ENCODE data around the gene DOCK10. TPM values are rescaled to one million over a fixed set of nuclear protein-coding genes. Genes with fewer than 3 reads are reported as not detected.

The DOCK10 gene
- total RNA-seq, 2 donors from 2014 or later = 2.0 to 3.4 TPM

- no peak for DNase-seq
- H3K27me3 ChIP-seq = no peaks in the 10 kb centered on the region
- H3K27ac ChIP-seq = no peak overlapping the region
- no peak overlapping the region for H3K4me3 ChIP-seq
- 62 to 66% methylated on average over 4 of the region's 4 CpGs for WGBS, 2 donors
- intact Hi-C loops (cut with DNase I) = no loop called here
- H3K36me3 ChIP-seq (replicated peaks in 1 of 2; ENCODE audit: insufficient read depth in 1 of 2, low read depth in 2 of 2) = no peaks in the 10 kb centered on the region
- TF ChIP-seq CTCF (IDR thresholded peaks at IDR 0.05) (no peak), POLR2A (IDR thresholded peaks at IDR 0.05) (no peak)
- H3K4me1 ChIP-seq = no peaks in the 10 kb centered on the region
- ATAC-seq = no peak
- H3K9me3 ChIP-seq = no peaks in the 10 kb centered on the region
Measured at GRCh38 chr2:224816816-224817215, 225.5 kb downstream of the DOCK10 start.

DNA sequence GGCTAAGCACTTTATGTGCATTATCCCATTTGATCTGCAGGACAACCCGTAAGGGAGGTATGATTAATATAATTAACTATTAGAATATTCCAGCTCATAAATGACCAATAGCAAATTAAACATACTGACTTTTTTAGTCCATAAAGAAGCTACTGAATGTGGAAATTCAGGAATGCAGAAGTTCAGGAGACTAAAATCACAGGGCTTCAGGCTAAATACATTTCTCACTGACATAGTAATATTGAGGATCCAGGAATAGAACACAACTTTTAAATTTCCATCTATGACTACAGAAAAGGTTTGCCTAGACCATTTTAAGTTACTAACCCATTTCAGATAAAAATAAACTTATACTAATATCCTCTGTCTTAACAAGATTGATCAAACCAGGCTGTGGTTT, 228.7 kb downstream of the DOCK10 start:
- no peak for DNase-seq
- no peak overlapping the region for H3K27ac ChIP-seq
- H3K9me3 ChIP-seq = no peaks in the 10 kb centered on the region
- H3K4me1 ChIP-seq = no peaks in the 10 kb centered on the region
- intact Hi-C loops (cut with DNase I) = no loop called here
- 69 to 70% methylated on average over 1 of the region's 1 CpG for WGBS, 2 donors
- H3K36me3 ChIP-seq (replicated peaks in 1 of 2; ENCODE audit: insufficient read depth in 1 of 2, low read depth in 2 of 2) = no peaks in the 10 kb centered on the region
- TF ChIP-seq POLR2A (IDR thresholded peaks at IDR 0.05) (no peak), CTCF (IDR thresholded peaks at IDR 0.05) (no peak)
- H3K4me3 ChIP-seq = no peak overlapping the region
- no peak for ATAC-seq
- no peaks in the 10 kb centered on the region for H3K27me3 ChIP-seq

DNA sequence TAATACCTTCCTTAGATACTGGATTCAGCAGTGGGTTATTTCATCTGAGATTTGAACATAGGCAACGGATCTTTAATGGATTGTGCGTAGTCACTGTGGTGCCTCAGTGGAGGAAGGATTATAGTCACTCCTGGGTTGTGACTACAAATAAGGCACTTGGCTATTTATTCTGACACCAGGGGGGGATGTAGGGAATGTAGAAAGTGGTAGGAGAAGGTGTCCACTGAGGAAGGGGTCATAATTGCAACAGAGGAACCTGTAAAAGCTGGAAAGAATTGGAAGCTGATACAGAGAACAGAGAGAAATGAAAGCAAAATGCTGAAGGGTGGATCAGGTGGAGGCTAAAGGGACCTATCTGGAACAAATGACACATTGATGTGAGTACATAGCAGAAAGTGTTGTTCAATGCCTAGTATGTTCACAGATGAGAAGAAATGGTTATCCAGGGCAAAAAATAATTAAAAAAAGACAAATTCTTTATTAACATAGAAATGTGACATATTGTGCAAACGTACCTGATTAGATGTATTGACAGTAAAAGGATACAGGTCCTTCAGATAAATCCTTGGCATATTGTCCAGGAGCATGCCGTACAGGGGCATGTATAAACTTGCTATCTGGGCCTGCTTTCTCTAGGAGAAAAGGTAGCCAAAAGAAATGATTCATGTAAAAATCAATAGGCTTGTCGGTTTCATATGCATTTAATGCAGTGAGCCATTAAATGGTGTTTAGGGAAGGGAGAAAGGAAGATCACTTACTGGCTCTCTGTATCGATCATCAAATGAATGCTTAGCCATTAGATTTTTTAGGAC, 234.9 kb downstream of the DOCK10 start:
- WGBS, 2 donors = 44 to 48% methylated on average over 6 of the region's 6 CpGs
- no peaks in the 10 kb centered on the region for H3K27me3 ChIP-seq
- H3K27ac ChIP-seq = no peak overlapping the region
- ATAC-seq (no peak), DNase-seq (no peak)
- TF ChIP-seq POLR2A (IDR thresholded peaks at IDR 0.05) (no peak), CTCF (IDR thresholded peaks at IDR 0.05) (no peak)
- no peak overlapping the region for H3K4me3 ChIP-seq
- no peaks in the 10 kb centered on the region for H3K4me1 ChIP-seq
- H3K9me3 ChIP-seq = no peaks in the 10 kb centered on the region
- no peaks in the 10 kb centered on the region for H3K36me3 ChIP-seq (replicated peaks in 1 of 2; ENCODE audit: insufficient read depth in 1 of 2, low read depth in 2 of 2)
- intact Hi-C loops (cut with DNase I) = no loop called here

GRCh38 chr2:224803930-224804329, 238.3 kb downstream of the DOCK10 start:
- intact Hi-C loops (cut with DNase I) = no loop called here
- Histone ChIP-seq H3K9me3 (no peaks in the 10 kb centered on the region), H3K4me3 (no peak overlapping the region), H3K4me1 (no peaks in the 10 kb centered on the region), H3K27ac (no peak overlapping the region), H3K36me3 (replicated peaks in 1 of 2; ENCODE audit: insufficient read depth in 1 of 2, low read depth in 2 of 2) (no peaks in the 10 kb centered on the region), H3K27me3 (no peaks in the 10 kb centered on the region)
- ATAC-seq (no peak), DNase-seq (no peak)
- TF ChIP-seq POLR2A (IDR thresholded peaks at IDR 0.05) (no peak), CTCF (IDR thresholded peaks at IDR 0.05) (no peak)
- 24 to 30% methylated on average over 1 of the region's 1 CpG for whole genome bisulfite sequencing, 2 donors

GRCh38 chr2:224802407-224802806, 239.9 kb downstream of the DOCK10 start:
- Histone ChIP-seq H3K4me1 (no peaks in the 10 kb centered on the region), H3K27me3 (no peaks in the 10 kb centered on the region), H3K4me3 (no peak overlapping the region), H3K9me3 (no peaks in the 10 kb centered on the region), H3K36me3 (replicated peaks in 1 of 2; ENCODE audit: insufficient read depth in 1 of 2, low read depth in 2 of 2) (no peaks in the 10 kb centered on the region), H3K27ac (no peak overlapping the region)
- intact Hi-C loops (cut with DNase I) = no loop called here
- ATAC-seq (no peak), DNase-seq (no peak)
- no peak for TF ChIP-seq CTCF (IDR thresholded peaks at IDR 0.05)
- no peak for TF ChIP-seq POLR2A (IDR thresholded peaks at IDR 0.05)
- WGBS, 2 donors = 43 to 59% methylated on average over 1 of the region's 1 CpG
